Caco-2 (cell line): ENCODE data around the gene ELP4. TPM values are rescaled to one million over a fixed set of nuclear protein-coding genes. Genes with fewer than 3 reads are reported as not detected.

Source experiments
- BruUV-seq: library from RNA; stranded (reverse); fragments of 400-500 nt; replicated peaks from 2 replicates; lab custom pipeline; 2021; lab: Mats Ljungman, UMichigan
- CTCF ChIA-PET: fragments of 300-600 bp; sonication (Branson Sonifier 250); formaldehyde crosslinking; loops from one replicate; lab custom pipeline; 2022; ENCODE audit warnings: antibody characterized with exemption; lab: Charles Lee
- POLR2A ChIA-PET: fragments of 300-600 bp; sonication (Branson Sonifier 250); formaldehyde crosslinking; loops from one replicate; lab custom pipeline; 2022; ENCODE audit warnings: antibody characterized with exemption; lab: Charles Lee
- DNase-seq, 2 experiments: peaks; one replicate each; pipeline versions ENCODE4 v3.0.0 to v3.0.0-alpha.2; 2020 to 2022
- H3K27me3 ChIP-seq: replicated peaks from 2 replicates; pipeline ENCODE4 v1.6.0; 2011; ENCODE audit warnings: low read length; ENCODE audit not compliant: control insufficient read depth, insufficient read depth
- H3K36me3 ChIP-seq: 2 replicates; pipeline ENCODE4 v1.5.1; 2011; ENCODE audit warnings: low read length; ENCODE audit not compliant: control insufficient read depth, insufficient read depth
- H3K4me1 ChIP-seq: fragments of 250-450 bp; sonication (Bioruptor Pico); 2 replicates; pipeline ENCODE4 v1.5.1; 2020; ENCODE audit warnings: mild to moderate bottlenecking
- H3K4me3 ChIP-seq: 2 replicates; pipeline ENCODE4 v1.5.1; 2011; ENCODE audit warnings: low read depth, mild to moderate bottlenecking, control low read depth, low read length
- H3K9me3 ChIP-seq: fragments of 250-450 bp; sonication (Bioruptor Pico); 2 replicates; pipeline ENCODE4 v1.5.1; 2020; ENCODE audit warnings: mild to moderate bottlenecking, moderate library complexity
- H3K27ac Mint-ChIP-seq: one replicate; pipeline ENCODE4 v1.8.0; 2022; ENCODE audit warnings: mixed read lengths; ENCODE audit not compliant: unreplicated experiment
- H3K27me3 Mint-ChIP-seq: one replicate; pipeline ENCODE4 v1.8.0; 2022; ENCODE audit warnings: mixed read lengths; ENCODE audit not compliant: insufficient read depth, unreplicated experiment
- H3K36me3 Mint-ChIP-seq: one replicate; pipeline ENCODE4 v1.8.0; 2022; ENCODE audit warnings: mild to moderate bottlenecking, mixed read lengths; ENCODE audit not compliant: insufficient read depth, unreplicated experiment
- H3K4me1 Mint-ChIP-seq: one replicate; pipeline ENCODE4 v1.8.0; 2022; ENCODE audit warnings: low read depth, mixed read lengths; ENCODE audit not compliant: unreplicated experiment
- H3K4me3 Mint-ChIP-seq: one replicate; pipeline ENCODE4 v1.8.0; 2022; ENCODE audit warnings: mild to moderate bottlenecking, moderate library complexity, mixed read lengths; ENCODE audit not compliant: unreplicated experiment
- H3K9me3 Mint-ChIP-seq: one replicate; pipeline ENCODE4 v1.8.0; 2022; ENCODE audit warnings: mixed read lengths; ENCODE audit not compliant: unreplicated experiment
- intact Hi-C: fragments of 100-400 bp; cut with micrococcal nuclease; formaldehyde crosslinking; loops from one replicate; pipeline ENCODE4 v1.10.0; 2022; ENCODE audit not compliant: unreplicated experiment
- total RNA-seq: library from RNA; stranded (reverse); gene quantifications from 2 replicates; pipeline ENCODE4 v1.2.3, GENCODE V29; 2022
- TF ChIP-seq, protein P1 (sequence below), 2 experiments: fragments of 200-600 bp in 1 of 2; IDR thresholded peaks; 1 replicate in 1 of 2; 2 replicates in 1 of 2; pipeline versions ENCODE4 v1.5.1 to v1.8.0; 2011 to 2022; ENCODE audit warnings: antibody characterized with exemption in 1 of 2, control low read depth in 1 of 2, inconsistent platforms in 1 of 2, low read depth in 1 of 2, low read length in 1 of 2, mild to moderate bottlenecking in 1 of 2, moderate library complexity in 1 of 2; ENCODE audit not compliant: insufficient read depth in 1 of 2, severe bottlenecking in 1 of 2, unreplicated experiment in 1 of 2

ELP4 gene
- total RNA-seq, 1 experiment from 2014 or later = 18.8 TPM

- POLR2A ChIA-PET = no interaction called here
- no peak overlapping the region for H3K4me3 Mint-ChIP-seq
Observed at GRCh38 chr11:31798554-31799434, 289.2 kb downstream of the ELP4 start.

GRCh38 chr11:31799435-31800397, 290.1 kb downstream of the ELP4 start:
- Histone ChIP-seq H3K36me3 (no peaks in the 10 kb centered on the region), H3K27me3 (peaks cover 4% of the 10 kb centered on the region; the same call in 1 of the 2 replicates), H3K9me3 (no peaks in the 10 kb centered on the region), H3K4me1 (no peaks in the 10 kb centered on the region), H3K4me3 (no peak overlapping the region)
- TF ChIP-seq, protein P1, sequence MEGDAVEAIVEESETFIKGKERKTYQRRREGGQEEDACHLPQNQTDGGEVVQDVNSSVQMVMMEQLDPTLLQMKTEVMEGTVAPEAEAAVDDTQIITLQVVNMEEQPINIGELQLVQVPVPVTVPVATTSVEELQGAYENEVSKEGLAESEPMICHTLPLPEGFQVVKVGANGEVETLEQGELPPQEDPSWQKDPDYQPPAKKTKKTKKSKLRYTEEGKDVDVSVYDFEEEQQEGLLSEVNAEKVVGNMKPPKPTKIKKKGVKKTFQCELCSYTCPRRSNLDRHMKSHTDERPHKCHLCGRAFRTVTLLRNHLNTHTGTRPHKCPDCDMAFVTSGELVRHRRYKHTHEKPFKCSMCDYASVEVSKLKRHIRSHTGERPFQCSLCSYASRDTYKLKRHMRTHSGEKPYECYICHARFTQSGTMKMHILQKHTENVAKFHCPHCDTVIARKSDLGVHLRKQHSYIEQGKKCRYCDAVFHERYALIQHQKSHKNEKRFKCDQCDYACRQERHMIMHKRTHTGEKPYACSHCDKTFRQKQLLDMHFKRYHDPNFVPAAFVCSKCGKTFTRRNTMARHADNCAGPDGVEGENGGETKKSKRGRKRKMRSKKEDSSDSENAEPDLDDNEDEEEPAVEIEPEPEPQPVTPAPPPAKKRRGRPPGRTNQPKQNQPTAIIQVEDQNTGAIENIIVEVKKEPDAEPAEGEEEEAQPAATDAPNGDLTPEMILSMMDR (IDR thresholded peaks at IDR 0.05; ENCODE audit: insufficient read depth in 1 of 2, low read depth in 1 of 2, low read length in 1 of 2, severe bottlenecking in 1 of 2, unreplicated experiment in 1 of 2) = no peak
- Mint-ChIP-seq H3K27ac (no peak overlapping the region), H3K27me3 (peaks cover 45% of the 10 kb centered on the region), H3K9me3 (no peaks in the 10 kb centered on the region), H3K4me1 (no peaks in the 10 kb centered on the region), H3K4me3 (no peak overlapping the region), H3K36me3 (no peaks in the 10 kb centered on the region)
- intact Hi-C loops = no loop called here
- ChIA-PET POLR2A (no interaction called here), CTCF (no interaction called here)
- no TSS peak for BruUV-seq
- DNase-seq = no peak

More at GRCh38 chr11:31798554-31799434, 289.2 kb downstream of the ELP4 start:
- Histone ChIP-seq H3K36me3 (no peaks in the 10 kb centered on the region), H3K27me3 (peaks cover 4% of the 10 kb centered on the region; the same call in 1 of the 2 replicates), H3K9me3 (no peaks in the 10 kb centered on the region), H3K4me3 (no peak overlapping the region), H3K4me1 (no peaks in the 10 kb centered on the region)
- no peak overlapping the region for H3K27ac Mint-ChIP-seq
- no peaks in the 10 kb centered on the region for H3K9me3 Mint-ChIP-seq
- H3K36me3 Mint-ChIP-seq = no peaks in the 10 kb centered on the region
- DNase-seq = no peak
- H3K4me1 Mint-ChIP-seq = no peaks in the 10 kb centered on the region
- peaks cover 47% of the 10 kb centered on the region for H3K27me3 Mint-ChIP-seq
- TF ChIP-seq, protein P1 (IDR thresholded peaks at IDR 0.05; ENCODE audit: insufficient read depth in 1 of 2, low read depth in 1 of 2, low read length in 1 of 2, severe bottlenecking in 1 of 2, unreplicated experiment in 1 of 2) = no peak
- no TSS peak for BruUV-seq
- intact Hi-C loops = no loop called here
- CTCF ChIA-PET = no interaction called here
